Hematopoietic multipotent progenitor cell (in vitro differentiated cells): ENCODE results near the gene SLC4A7. TPM values are rescaled to one million over a fixed set of nuclear protein-coding genes. Genes with fewer than 3 reads are reported as not detected.
"Not testable (repeated sequence)": the region's sequence is repeated elsewhere in the genome, so short reads cannot be mapped to it uniquely, and the experiment has no call there.

Source experiments
- DNase-seq, 3 donors: peaks; one replicate each; pipeline ENCODE4 v3.0.0-alpha.2; 2011 to 2015; ENCODE audit warnings: low read depth in 2 of 3, low spot score in 2 of 3
- small RNA-seq: library from RNA; depleted of rRNA; stranded (forward); fragments of <200 nt; gene quantifications from one replicate; pipeline ENCODE3, GENCODE V24; 2012
- total RNA-seq: library from RNA; depleted of rRNA; stranded (reverse); fragments of >200 nt; gene quantifications from one replicate; pipeline ENCODE4 v1.2.3, GENCODE V29; 2012

The SLC4A7 gene
- total RNA-seq, 1 donor: 9.7 TPM

DNA sequence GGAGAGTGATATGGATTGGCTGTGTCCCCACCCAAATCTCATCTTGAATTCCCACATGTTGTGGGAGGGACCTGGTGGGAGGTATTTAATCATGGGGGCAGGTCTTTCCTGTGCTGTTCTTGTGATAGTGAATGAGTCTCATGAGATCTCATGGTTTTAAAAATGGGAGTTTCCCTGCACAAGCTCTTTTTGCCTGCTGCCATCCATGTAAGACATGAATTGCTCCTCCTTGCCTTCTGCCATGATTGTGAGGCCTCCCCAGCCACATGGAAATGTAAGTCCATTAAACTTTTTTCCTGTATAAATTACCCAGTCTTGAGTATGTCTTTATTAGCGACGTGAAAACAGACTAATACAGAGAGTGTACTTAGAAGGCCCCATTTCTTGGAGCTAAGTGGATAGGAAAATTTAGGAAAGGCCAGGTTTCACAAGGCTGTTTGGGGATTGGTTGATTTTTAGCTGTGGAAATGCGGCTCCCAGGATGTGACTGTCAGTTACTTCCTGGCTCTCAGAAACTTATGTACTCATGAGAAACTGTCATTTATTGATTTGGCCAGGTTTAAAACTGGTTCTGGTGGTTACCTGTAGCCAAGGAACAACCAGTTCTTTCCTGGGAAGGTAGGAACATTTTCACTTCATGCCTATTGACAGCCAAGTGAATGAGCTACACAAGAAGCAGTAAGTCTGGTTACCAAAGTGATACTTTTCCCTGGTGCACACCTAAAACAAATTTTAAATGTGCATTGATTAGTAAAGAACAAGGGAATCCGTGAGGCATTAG, 155.0 kb downstream of the SLC4A7 start:
- not testable (repeated sequence) for DNase-seq

DNA sequence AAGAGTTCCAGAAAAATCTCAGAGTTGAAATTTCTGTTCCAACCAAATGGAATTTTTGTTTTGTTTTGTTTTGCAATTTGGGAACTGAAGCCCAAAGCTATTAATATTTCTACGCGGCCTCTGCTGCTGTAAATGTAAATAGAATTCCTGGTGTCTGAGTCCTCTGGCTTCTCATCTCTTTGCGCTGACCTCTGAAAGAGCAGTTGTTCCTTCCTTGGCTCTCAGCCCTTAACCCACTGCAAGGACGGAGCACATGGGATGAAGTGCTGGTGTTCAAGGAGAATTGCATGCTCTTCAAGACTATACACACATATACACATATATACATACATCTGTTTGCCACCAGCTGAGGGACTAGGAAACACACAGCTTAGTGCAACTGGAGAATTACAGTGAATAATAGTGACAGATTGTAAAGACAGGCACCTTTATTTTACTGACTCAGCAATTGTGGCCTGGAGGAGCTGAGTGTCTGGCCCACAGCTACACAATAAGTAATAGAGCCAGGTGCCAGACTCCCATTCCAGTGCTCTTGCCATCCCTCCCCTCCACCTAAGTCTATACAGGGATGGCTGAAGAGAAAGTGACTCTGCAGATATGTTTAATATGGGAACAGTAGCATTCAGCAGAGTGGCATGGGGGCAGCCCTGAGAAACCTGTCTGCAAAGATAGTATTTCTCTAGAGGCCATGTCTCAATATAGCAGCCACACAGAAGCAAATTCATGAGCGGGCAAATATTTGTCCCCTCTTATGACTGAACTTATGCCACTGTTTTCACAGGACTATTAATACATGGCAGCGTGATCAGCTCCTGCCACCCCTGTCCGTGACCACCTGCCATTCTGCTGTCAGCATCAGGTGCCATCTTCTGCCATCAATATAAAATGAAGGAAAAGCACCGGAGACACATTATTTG, 157.3 kb downstream of the SLC4A7 start:
- no peak for DNase-seq

DNA sequence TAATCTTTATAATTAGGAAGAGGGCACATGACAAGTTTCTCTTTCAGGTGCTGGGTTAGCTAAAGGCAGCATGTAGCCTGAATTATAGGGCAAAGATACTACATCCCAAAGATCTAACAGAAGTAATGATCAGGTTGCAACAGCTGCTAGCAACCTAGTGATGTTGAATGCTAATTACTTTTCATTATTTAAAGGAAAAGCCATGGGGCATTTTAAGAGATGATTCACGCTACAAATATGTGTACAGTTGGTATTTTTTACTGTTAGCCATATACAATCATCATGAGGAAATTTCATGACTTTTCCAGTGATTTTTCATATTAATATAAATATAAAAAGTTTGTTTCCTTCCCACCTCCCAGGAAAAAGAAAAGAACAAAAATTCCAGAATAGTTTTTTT, 158.0 kb downstream of the SLC4A7 start:
- DNase-seq: no peak

DNA sequence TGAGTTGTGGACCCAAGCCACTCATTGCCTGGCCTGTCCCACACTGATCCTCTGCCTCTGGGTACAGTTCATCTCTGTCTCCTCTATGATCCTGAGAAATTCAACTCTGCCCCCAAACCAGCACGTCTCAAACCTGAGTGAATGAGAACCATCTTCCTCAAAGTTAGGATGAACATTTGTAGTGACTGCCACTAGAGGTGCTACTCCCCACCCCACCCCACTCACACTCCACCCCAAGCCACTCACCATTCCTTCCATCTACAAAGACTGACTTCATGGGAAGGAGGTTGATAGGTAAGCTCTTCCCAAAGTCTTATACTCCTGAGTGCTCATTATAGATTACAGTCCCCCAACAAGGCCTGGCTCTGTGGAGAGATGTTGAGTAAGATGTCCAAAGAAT, 158.8 kb downstream of the SLC4A7 start:
- no peak for DNase-seq

DNA sequence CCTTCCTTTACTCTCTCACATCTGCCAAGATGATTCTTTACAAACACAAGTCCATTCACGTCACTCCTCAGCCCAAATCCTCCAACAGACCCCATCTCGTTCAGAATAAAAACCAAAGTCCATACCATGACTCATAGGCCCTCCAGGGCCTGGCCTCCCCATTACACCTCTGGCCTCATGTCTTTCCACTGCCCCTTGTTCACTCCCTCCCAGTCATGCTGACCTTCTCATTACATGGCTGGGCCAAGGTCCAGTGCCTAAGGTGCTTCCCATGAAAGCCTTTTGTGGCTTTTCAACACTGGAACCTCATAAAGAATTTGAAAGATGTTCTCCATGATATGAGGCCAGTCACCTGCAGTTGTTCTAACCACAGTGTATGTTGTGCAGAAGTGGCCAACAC, 159.5 kb downstream of the SLC4A7 start:
- DNase-seq: no peak

DNA sequence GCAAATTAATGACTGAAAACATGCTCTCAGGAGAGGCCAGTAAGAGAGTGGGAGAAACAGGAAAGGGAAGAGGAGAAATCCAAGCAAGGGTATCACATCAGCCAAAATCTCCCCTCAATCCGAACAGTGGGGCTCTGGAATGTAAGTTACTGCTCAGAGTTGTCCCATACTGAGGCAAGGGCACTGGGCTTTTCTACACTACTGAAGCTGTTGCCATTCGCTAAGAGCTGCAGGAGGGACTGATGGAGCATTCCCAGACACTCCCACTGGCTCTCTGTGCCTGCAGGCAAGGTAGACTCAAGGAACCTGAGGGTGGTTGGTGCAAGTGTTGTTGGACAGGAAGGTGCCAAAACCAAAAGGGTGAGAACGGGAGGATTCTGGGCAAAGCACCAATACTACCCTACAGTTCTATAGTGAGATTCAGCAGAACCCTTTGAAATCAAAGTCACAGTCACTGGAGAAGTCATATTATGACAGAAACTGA, 161.1 kb downstream of the SLC4A7 start:
- DNase-seq: no peak

Small RNA genes within 50 kb of the gene (small RNA-seq; reads per million reads assigned to genes)
- gene AC137675.1 (not detected), gene RNU1-96P (not detected)

Other genes starting within 250 kb of the SLC4A7 start
- 1.3 TPM for gene NEK10, start 115.0 kb downstream of the SLC4A7 start, total RNA-seq
- under 0.01 TPM for gene EOMES, start 237.9 kb upstream of the SLC4A7 start, total RNA-seq